Hindlimb muscle (tissue), 1 donor: Measurements from ENCODE around the gene TRPV5. TPM values are rescaled to one million over a fixed set of nuclear protein-coding genes. Genes with fewer than 3 reads are reported as not detected.

ENCODE experiments used
- DNase-seq: peaks from one replicate; pipeline ENCODE4 v3.0.0-alpha.2; 2013
- polyA plus RNA-seq: library from polyadenylated mRNA; unstranded; fragments of 120-200 nt; gene quantifications from one replicate; pipeline ENCODE4 v1.2.1, GENCODE V29; 2013; ENCODE audit not compliant: insufficient read length

Gene TRPV5
- polyA plus RNA-seq, 1 donor, result 0.09 TPM

DNA sequence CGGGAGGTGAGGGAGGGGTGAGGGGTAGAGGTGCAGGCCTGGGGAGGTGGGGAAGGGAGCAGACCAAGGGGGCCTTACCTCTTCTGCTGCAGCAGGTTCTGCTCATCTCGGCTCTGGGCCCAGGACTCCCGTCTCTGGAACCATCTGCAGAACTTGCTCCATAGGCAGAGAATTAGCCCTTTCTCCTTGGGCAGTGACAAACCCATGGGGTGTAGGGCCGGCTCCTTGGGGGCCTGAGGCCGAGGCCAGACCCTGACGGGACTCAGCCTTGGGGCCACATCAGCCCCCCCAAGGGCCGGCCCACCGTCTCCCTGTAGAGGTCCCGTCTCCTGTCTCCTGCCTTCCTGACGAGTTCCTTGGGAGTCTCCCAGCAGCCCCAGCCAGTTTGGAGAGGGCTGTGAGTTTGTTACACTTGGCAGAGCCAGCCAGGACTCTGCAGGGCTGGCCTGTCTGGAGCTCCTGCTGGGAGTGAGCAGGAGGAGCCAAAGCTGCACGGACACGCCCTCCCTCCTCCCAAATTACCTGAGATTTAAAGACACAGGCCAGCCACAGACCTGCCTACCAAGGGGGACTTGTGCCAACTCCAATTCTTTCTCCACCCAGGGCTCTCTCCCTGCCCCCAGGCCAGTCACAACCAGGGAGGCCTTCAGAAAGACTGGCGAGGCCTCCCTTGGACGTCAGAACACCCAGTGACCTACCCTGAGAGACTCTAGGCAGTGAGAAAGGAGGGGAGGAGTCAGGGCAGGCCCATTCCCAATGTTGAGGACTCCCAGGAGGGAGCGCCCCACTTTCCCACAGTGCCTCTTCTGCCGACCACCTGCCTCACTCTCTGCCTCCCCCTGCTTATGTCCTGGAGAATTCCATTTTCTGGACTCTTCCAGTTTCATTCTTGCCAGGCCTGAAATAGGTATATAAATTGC is 48.0 kb downstream of the TRPV5 start, which contains the start of gene TRPV6:
TRPV6 (minus strand) TSS at position 435 of the 920 bp plus-strand sequence.
- DNase-seq, result no peak

DNA sequence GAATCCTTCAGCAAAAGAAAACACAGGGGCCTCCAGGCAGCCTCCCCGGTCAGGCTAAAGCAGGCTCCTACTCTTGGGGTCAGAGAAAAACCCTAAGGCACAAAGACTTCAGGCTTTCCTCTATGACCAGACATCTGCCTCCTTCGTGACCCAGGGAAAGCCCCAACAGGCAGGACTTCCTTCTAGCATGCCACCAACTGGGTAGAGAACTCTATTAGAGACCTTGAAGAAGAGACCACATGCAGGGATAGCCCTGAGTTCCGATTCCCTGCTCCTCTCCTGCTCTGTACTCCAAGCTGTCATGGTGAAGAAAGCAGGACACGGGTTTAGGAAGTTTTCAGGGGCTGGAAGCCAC is 49.3 kb downstream of the TRPV5 start:
- no peak for DNase-seq

DNA sequence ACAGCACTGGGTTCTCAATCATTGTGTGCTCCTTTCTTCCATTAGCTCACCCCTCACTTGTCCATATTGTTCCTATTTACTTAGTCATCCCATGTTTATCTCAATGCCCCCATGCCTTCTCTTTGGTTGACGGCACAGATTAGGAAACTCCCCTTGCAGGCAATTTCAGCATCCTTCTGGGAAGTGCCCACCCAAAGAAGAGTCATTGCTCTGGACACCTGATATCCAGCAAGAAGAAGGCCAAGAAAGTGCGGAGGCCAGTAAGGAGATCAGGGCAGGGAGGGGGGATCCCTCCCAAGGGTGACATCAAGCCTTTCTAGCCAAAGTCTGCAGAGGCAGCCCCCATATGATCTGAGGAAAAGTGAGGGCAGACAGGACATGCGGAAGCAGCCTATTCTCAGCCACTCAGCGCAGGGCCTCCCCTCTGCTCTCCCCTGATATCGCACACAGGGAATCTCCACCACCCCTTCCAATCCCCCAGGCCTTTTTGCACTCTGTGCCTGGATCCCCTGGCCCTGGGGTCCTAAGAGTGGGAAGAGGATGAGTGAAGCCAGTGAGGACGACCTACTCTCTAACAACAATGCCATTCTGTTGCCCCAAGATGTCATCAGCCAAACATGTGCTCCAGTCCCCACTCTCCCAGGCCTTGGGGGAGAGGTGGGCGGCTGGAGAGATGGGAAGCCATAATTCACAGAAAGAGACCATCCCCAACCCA is 49.8 kb downstream of the TRPV5 start:
- no peak for DNase-seq

DNA sequence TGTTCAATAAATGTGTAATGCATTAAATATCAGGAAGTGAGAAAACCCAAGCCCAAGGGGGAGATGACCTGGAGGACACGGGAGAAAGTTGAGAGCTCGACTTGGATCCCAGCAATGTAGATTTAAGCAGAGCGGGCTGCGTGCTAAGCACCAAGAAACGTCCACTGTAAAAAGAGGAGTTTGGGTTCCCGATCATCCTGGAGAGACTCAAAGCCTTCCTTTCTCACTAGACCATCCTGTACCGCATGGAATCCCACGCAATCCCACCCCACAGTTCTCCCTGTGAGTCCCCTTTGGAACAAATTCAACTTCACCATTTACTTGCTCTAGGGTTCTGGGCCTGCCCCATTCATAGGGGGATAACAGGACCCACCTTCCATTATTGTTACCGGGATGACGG is 50.4 kb downstream of the TRPV5 start:
- DNase-seq, result no peak

DNA sequence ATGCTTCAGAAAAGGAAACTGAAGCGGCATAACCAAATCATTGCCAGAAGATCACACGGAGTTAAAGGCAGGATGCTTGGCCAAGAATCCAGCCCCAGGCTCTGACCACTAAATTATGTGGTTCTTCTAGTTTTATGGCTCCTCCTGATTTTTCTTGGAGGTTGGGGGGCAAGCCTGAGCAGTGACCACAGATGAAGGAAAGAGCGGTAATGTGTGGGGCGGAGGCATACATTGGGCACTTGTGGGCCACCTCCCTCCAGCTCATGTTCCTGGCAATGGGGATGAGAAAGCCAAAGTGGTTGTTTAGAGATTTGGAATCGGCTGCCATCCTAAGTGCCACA is 51.2 kb downstream of the TRPV5 start:
- DNase-seq, result no peak

DNA sequence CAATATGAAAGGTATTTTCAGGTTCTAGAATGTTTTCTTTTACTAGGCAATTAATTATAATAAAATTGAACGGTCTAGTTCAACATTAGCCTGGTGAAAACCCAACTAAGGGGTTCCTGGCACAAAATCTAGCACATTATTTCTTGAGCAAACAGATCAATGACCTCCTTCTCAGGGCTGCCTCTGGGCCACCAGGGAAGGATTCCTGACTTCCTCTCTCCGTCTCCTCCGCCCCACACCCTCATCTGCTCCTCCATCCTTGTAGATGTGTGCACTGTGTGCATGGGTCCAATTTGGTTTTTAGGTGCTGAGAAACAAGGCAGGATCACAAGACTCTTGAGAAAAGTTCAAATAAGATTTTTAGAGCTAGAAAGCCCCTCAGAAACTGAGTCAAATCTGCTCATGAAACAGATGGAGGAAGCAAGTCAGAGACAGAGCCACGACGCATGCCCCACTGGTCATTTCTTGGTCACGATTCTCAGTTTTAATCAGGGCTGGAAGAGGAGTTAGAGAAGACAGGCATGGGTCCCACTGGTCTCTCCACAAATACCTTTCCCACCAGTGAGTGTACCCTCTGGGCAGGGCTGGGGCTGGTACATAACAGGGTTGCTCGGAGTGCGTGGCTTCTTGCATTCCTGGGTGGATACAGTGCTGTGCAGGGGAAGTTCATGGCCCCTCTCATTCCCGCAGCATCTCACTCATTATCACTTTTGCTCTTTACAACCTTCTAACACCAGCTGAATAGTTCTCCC is 51.8 kb downstream of the TRPV5 start:
- DNase-seq, result no peak

DNA sequence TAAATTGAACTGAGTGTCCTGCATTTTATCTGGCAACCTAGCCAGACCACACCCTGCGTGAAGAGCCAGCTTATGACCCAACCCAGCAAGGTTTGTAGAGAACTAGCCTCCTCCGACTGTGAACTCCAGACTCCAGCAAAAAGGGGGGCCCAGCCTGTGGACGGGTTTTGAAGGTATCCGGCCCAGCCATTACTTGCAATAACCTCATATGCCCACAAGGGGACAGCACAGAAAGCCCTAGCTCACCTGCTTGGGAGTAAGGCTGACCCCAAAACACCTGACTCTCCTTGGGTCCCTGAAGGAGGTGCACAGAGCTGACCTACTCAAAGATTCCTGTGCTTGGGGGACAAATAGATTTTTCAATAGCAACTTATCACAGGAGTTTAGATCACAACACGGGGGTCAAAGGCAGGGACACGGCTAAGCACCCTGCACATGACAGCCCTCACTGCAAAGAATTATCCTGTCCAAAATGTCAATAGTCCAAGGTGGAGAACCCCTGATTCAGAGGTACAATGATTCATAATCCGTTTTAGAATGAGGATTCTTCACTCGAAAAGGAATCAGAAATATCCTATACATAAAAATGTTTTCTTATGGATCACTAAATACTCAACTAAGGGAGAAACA is 52.6 kb downstream of the TRPV5 start:
- DNase-seq, result no peak

DNA sequence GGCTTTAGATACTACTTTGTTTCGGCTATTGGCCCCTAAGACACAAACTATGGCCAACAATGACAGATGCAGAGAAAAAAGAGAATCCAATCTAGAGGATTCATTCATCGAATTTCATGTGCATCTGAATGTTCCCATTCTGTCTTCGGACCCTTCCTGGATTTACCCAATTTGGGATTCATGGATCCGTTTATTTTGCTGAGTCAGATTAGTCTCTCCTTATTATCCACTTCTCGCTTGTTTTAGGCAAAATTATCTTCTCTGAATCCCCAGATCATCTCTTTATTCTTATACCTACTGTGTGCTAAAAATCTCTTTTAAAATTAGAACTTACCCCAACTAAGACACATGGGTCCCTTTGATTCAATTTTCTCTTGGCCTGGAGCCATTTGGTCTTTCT is 54.5 kb downstream of the TRPV5 start:
- DNase-seq, result no peak

DNA sequence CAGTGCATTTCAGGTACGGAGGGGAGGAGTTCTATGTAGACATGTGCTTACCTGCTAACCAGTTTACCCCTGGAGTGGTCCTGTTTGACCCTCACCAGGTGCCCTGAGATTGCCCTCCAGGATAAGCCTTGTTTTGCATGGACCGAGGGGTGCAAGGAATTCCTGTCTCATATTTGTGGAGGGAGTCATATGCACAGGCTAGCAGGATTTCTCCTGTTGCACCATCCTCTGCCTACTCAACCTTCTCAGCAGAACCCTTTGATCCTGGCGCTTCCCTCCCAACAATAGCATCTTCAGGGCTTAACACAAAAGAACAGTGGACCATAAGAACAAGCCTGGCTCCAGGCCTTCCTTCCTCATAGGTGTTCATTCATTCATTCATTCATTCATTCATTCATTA is 55.2 kb downstream of the TRPV5 start:
- DNase-seq, result no peak

DNA sequence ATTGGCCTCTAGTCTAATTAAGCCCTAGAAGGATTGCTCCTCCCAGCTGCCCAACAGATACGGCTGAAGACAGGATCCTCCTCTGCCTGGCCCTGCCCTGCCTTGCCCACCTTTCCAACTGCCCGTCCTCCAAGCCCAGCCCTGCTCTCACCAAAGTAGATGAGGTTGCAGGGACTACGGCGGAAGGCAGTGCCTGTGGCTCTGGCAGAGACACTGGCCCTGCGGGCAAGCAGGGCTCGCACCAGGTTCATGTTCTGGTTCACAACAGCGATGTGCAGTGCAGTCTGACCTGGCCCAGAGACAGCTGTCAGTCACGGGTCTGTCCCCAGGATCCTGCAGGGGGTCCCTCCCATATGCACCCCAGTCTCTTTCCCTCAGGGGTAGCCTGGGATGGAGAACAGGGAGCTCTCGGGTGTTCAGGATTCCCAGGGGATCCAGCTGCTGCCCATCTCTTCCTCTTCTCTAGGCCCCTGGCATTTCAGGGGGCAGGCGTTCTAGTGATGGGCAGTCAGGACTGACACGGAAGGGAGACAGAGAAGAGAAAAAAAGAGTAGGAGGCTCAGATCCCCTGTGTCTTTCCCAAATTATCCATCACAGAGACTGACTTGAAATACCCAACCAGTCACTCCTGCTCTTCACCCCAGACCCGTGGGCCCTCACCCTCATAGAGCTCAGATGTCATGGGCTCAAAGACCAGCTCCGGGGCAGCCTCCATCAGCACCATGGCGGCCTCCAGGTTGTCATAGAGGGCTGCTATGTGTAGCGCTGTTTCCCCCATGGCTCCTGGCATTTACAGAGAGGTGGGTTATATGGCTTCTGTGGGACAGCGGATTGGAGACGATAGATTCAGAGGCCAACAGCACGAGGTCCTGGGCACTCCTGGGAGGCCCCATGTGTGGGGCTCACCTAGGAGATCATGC is 56.3 kb downstream of the TRPV5 start:
- DNase-seq, result no peak

DNA sequence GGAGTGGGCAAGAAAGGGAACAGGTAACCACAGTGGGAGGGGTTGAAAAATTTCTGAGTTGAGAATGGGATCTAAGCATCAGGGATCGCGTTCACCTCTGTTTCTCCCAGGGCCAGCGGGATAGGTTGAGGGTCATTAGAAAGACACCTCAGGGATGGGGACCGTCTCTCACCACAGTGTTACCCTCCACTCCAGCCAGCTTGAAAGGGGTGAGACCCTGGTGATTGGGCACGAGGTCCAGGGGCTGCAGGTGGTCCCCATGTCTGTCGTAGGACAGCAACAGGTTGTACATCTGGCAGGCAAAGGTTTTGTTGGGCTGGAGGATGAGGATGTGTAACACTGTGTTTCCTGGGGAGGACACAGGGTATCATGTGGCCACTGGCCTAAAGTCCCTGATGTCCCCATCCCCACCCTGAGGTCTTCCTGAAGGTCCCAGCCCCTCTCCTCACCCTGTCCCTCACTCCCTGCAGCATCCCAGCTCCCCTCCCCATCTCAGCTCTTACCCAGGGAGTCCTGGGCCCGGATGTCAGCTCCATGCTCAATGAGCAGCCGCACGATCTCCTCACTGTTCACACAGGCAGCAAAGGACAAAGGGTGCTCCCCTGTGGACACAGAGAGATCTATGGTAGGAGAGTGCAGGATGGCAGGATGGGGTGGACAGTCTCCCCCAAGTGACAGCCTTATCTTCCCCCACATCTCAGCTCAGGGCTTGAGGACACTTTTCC is 57.1 kb downstream of the TRPV5 start:
- no peak for DNase-seq

DNA sequence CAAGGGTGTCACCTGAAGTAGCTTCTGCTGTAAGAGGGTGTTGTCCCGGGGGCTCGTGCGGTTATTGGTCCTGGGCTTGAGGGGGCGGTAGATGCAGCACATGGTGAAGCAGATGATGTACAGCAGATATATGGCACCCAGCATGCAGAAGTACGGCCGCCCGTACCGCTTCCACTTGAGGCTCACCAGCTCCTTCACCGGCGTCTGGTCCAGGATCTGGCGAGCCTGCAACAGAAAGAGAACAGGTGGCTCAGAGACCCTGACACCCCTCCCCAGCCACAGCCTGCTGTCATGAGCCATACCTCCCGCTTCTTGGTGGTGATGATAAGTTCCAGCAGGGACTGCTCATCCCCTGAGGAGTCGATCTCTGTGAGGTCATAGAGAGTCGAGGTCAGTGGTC is 58.1 kb downstream of the TRPV5 start:
- no peak for DNase-seq

DNA sequence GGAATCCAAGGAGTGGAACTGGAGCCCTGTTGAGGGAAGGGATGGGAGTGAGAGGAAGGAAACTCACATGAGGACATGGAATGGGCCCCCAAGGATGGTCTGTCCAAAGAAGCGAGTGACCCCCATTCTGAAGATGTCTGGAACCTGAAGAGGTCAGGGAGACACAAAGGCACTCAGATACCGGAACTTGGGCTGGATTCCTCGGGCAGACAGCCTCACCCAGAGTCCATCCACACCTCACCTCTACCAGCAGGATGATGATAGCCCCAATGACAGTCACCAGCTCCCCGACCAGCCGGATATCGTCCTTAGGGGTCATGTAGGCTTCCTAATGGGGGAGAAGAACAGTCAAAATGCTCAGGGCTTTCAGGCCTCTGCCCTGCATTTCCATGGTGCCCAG is 58.7 kb downstream of the TRPV5 start:
- no peak for DNase-seq

DNA sequence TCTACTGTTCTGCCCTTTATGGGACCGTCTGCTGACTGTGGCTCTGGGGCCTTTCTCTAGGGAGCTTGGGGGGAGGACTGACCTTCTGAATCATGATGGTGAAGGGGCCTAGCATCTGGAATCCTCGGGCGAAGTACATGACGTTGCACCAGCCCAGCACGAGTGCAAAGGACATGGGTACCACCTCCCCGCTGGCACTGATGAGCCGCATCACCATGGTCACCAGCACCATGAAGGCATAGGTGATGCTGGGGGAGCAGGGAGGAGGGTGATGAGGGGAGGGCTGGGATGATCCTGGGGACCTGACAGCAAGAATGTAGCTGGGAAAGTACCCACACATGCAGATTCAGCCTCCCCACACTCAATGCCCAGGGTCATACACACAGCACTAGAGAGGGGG is 59.1 kb downstream of the TRPV5 start:
- no peak for DNase-seq

DNA sequence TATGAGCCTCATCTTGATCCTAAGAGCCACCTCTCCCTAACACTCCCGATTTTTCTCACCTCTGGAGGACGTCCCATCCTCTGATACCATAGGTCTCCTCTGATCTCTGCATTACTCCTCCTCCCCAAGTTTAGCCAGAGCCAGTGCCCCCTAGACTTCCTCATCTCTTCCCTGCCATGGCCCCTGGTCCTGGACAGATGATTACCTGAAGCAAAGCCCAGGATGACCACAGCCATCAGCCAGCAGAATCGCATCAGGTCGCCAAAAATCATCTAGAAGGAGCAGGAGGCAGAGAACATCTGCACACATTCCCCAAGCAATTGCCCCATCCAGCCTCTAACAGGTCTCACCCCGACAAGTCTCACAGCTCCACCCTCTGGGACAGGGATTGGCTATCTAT is 59.7 kb downstream of the TRPV5 start:
- DNase-seq, result no peak

DNA sequence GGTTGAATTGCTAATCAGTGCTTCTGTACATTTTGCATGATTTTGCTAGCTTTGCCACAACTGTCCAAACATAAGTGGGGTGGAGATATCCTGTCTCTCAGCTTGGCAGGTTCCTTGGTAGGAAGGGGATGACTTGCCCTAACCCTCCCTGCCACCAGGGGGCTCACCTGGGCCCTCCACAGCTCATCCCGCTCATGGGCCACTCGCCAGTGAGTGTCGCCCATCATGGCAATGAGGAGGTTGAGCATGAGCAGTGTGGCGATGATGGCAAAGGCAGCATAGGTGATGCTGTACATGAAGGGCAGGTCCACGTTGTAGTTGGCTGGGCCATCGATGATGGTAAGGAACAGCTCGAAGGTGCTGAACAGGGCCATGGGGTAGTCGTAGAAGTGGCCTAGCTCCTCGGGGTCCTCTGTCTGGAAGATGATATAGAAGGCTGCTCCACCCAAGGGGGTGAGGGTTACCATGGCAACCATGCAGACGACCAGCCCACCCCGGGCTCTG is 60.2 kb downstream of the TRPV5 start:
- no peak for DNase-seq

DNA sequence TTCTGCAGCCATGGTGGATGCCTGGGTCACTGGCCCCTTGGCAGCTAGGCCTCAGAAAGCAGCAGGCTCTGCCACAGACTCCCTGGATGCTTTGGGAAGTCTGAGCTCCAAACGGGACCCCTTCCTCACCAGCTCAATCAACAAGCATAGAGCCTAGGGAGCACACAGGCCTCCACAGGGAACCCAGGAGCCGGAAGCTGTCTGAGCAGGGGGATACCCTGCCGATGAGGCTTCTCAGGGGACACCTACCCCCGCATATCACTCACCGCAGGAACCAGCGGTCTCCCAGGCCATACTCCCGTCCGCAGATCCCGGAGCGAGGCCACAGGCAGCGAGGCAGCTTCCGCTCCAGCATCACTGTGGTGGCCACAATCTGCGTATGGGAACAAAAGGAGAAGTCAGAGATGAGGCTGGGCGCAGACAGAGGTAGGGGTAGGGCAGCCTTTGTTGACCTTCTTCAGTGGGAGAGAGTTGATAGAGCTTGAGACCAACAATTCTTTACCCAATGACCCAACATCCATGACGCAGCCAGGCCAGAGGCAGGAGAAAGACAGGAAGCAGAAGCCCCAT is 61.4 kb downstream of the TRPV5 start:
- DNase-seq, result no peak

DNA sequence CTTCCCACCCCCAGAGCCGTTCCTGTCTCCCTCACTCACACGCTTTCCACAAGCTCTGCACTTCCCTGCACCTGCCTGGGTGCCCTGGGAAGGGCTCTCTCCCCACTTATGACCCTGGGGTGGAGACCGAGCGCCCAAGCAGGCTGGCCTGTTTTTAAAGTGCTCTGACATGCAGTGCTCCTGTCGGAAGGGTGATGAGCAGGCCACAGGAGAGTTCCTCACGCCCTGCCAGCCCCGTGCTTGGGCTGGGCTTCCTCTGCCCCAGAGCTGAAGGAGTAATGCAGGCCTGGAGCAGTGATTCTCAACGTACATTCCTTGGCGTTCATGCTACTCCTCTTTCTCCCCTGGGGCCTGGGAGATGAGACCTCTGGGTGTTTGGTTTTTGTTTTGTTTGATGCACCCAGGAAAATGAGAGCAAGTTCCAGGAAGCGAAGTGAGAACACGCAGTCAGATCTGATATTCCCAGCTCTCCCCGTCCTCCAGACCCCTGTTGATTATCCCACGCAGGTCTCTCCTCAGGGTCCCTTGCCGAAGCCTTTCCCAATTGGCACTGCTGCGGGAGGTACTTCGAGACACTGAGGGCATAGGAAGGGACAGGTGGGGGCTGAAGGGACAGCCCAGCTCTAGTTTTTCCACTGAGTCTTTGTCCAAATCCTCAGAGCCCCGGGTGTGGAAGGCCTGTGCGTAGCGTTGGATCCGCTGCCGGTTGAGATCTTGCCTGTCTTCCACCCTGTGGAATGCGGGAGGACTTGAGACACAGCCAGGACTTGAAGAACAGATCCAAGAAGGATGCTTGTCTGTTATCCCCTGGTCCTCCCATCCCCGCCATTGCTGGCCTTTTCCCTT is 62.1 kb downstream of the TRPV5 start:
- DNase-seq, result no peak

DNA sequence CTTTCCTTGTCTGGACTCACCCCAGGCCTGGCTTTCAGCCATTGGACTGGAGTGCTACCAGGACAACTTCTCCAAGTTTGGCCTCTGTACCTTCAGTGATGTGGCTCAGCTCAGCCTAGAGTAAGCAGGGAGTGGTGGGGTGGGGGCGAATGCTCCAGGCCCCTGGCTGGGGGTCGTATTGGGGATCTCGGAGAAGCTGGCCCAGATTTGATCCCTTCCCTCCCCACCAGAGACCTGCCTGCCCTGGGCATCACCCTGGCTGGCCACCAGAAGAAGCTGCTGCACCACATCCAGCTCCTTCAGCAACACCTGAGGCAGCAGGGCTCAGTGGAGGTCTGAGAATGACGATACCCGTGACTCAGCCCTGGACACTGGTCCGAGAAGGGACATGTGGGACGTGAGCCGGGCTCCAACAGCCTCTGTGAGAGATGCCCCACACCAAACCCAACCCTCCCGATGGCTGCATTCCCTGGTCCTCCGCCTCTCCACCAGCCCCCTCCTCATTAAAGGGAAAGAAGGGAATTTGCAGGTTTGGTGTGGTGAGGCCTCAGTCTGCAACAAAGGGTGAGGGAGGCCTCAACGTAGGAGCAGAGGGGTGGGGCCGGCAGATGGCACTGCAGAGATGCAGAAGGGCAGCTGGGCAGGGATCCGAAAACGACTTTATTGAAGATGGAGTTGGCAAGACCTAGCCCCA is 62.8 kb downstream of the TRPV5 start:
- DNase-seq, result no peak
